Testis (tissue), 3 donors: ENCODE results near the gene ANO1. TPM values are rescaled to one million over a fixed set of nuclear protein-coding genes. Genes with fewer than 3 reads are reported as not detected.

ENCODE experiments used
- DNase-seq: peaks from one replicate; pipeline ENCODE4 v3.0.0-alpha.2; 2019
- H3K27ac ChIP-seq, 2 donors: fragments of 200-600 bp; sonication (generic); one replicate each; pipeline ENCODE4 v1.5.1; 2019
- H3K27me3 ChIP-seq: fragments of 200-600 bp; sonication (generic); one replicate; pipeline ENCODE4 v1.5.1; 2019
- H3K36me3 ChIP-seq: fragments of 200-600 bp; sonication (generic); one replicate; pipeline ENCODE4 v1.5.1; 2017; ENCODE audit warnings: low read depth; ENCODE audit errors: missing control alignments
- H3K4me1 ChIP-seq: fragments of 200-600 bp; sonication (generic); one replicate; pipeline ENCODE4 v1.5.1; 2019
- H3K4me3 ChIP-seq, 2 donors: fragments of 200-600 bp; sonication (generic); one replicate each; pipeline ENCODE4 v1.5.1; 2017 to 2019
- H3K9me3 ChIP-seq: fragments of 200-600 bp; sonication (generic); one replicate; pipeline ENCODE4 v1.5.1; 2017
- POLR2A ChIP-seq: fragments of 450-650 bp; IDR thresholded peaks from one replicate; pipeline ENCODE4 v1.6.1; 2017; ENCODE audit warnings: antibody characterized with exemption, mild to moderate bottlenecking, moderate library complexity
- WGBS, 2 donors: methylation state at CpG; one replicate each; pipeline ENCODE4 v1.1.5; 2018; 5-methylcytosine and 5-hydroxymethylcytosine counted together
- intact Hi-C: fragments of 100-400 bp; cut with DNase I; formaldehyde crosslinking; loops from one replicate; pipeline ENCODE4 v1.15.1; 2023; ENCODE audit warnings: low total_unique reads
- polyA plus RNA-seq: library from polyadenylated mRNA; stranded (reverse); fragments of 350-450 nt; fragmentation: Illumina TruSeq; extraction: RNeasy Lipid Tissue Mini Kit (QIAGEN cat#74804); gene quantifications from one replicate; pipeline ENCODE4 v1.2.3, GENCODE V29; 2014; ENCODE audit warnings: low read depth, low replicate concordance; ENCODE audit not compliant: insufficient read depth
- total RNA-seq, 2 donors: library from RNA; depleted of rRNA; stranded (reverse); fragments of >200 nt; gene quantifications; one replicate each; pipeline ENCODE4 v1.2.3, GENCODE V29; 2016
- TF ChIP-seq, protein P1 (sequence below), 3 experiments: fragments of 450-650 bp in 2 of 3; fragments of 200-600 bp in 1 of 3; sonication (generic) in 1 of 3; IDR thresholded peaks; one replicate each; pipeline ENCODE4 v1.5.1; 2016 to 2019; ENCODE audit warnings: antibody characterized with exemption in 3 of 3, mild to moderate bottlenecking in 2 of 3, moderate library complexity in 1 of 3

Gene ANO1
- total and polyA plus RNA-seq, 3 donors from 2014 or later, result 10.3 to 42.7 (median 25.4) TPM

DNA sequence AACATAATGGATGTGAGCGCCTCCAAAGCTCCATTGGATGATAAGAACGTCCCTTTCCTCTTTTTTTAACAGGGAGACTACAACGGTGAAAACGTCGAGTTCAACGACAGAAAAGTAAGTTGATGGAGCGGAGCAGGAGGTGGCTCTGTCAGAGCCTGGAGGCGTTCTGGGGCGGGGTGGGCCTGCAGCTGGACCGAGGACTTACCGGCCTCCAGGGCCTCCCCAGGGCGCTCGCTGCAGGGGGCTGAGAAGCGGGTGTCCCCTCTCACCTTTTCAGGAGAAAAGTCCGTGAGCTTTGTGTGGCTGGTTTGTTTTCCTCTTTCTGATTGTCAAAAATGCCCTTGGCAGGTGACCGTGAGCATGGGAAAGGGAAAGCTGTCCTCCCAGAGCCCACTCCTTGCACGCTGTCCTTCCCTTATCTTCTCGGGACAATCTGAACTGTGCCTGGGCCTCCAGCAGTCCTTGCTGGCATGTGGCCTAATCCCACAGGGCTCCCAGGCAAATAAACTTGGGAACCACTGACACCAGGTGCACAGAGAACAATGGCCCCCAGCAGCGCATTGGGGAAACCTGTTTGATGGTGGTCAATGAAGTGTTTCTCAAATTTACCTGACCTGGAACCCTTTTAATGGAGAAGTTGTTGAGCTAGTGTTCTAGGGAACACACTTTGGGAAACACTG, 38.4 kb downstream of the ANO1 start:
- DNase-seq, result no peak
- TF ChIP-seq, protein P1, sequence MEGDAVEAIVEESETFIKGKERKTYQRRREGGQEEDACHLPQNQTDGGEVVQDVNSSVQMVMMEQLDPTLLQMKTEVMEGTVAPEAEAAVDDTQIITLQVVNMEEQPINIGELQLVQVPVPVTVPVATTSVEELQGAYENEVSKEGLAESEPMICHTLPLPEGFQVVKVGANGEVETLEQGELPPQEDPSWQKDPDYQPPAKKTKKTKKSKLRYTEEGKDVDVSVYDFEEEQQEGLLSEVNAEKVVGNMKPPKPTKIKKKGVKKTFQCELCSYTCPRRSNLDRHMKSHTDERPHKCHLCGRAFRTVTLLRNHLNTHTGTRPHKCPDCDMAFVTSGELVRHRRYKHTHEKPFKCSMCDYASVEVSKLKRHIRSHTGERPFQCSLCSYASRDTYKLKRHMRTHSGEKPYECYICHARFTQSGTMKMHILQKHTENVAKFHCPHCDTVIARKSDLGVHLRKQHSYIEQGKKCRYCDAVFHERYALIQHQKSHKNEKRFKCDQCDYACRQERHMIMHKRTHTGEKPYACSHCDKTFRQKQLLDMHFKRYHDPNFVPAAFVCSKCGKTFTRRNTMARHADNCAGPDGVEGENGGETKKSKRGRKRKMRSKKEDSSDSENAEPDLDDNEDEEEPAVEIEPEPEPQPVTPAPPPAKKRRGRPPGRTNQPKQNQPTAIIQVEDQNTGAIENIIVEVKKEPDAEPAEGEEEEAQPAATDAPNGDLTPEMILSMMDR (IDR thresholded peaks at IDR 0.05), result no peak
- intact Hi-C loops, result no loop called here

DNA sequence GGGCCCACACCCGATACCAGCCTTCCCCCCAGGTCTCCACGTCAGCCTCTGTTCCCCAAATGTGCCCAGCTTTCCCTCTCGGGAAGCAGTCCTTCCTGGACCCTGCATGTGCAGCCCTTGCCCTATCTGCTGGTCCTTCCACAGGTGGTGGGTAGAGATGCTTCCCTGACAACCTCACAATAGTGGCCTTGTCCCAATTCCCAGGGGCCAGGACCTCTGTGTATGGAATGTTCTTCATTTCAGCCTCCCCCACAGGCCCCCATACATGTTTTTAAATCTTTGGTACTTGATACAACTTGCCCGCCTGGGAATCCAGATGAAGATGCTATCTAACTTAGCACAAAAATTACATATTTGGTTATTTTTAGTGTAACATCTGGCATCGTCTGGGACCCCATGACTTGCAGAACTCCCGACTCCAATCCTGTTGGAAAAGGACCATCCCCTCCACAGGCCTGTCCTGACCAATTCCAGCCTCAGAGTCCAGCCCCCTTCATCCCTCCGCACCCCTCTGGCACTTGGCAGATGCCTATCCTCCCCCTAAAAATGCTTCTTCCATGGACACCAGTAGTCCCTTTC, 39.5 kb downstream of the ANO1 start:
- TF ChIP-seq POLR2A, result no peak
- TF ChIP-seq, protein P1 (IDR thresholded peaks at IDR 0.05), result no peak
- WGBS, 2 donors, result 55 to 68% methylated on average over 7 of the region's 7 CpGs

More for the DNA sequence above, 38.4 kb downstream of the ANO1 start:
- Histone ChIP-seq H3K27ac (no peak overlapping the region), H3K4me3 (no peak overlapping the region), H3K27me3 (no peaks in the 10 kb centered on the region), H3K4me1 (peaks cover 9% of the 10 kb centered on the region), H3K36me3 (no peaks in the 10 kb centered on the region), H3K9me3 (no peaks in the 10 kb centered on the region)
- WGBS, 2 donors, result 84 to 89% methylated on average over 18 to 19 of the region's 19 CpGs

DNA sequence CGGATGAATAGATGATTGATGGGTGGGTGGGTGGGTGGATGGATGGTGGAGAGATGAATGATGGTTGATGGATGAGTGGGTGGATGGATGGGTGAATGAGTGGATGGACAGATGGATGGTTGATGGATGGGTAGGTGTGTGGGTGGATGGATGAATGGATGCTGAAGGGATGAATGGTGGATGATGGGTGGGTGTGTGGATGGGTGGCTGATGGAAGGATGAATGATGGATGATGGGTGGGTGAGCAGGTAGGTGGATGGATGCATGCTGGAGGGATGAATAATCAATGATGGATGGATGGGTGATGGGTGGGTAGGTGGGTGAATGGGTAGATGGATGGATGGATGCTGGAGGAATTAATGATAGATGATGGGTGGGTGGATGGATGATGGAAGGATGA, 40.5 kb downstream of the ANO1 start:
- 83 to 97% methylated on average over 1 of the region's 1 CpG for WGBS, 2 donors
- intact Hi-C loops, result no loop called here
- Histone ChIP-seq H3K27me3 (no peaks in the 10 kb centered on the region), H3K4me1 (peaks cover 5% of the 10 kb centered on the region), H3K27ac (no peak overlapping the region), H3K4me3 (no peak overlapping the region), H3K9me3 (no peaks in the 10 kb centered on the region), H3K36me3 (no peaks in the 10 kb centered on the region)
- no peak for DNase-seq
- no peak for TF ChIP-seq POLR2A
- TF ChIP-seq, protein P1 (IDR thresholded peaks at IDR 0.05), result no peak

More for the DNA sequence above, 39.5 kb downstream of the ANO1 start:
- intact Hi-C loops, result no loop called here
- no peak for DNase-seq
- Histone ChIP-seq H3K9me3 (no peaks in the 10 kb centered on the region), H3K4me1 (peaks cover 5% of the 10 kb centered on the region), H3K4me3 (no peak overlapping the region), H3K27me3 (no peaks in the 10 kb centered on the region), H3K36me3 (no peaks in the 10 kb centered on the region), H3K27ac (no peak overlapping the region)

DNA sequence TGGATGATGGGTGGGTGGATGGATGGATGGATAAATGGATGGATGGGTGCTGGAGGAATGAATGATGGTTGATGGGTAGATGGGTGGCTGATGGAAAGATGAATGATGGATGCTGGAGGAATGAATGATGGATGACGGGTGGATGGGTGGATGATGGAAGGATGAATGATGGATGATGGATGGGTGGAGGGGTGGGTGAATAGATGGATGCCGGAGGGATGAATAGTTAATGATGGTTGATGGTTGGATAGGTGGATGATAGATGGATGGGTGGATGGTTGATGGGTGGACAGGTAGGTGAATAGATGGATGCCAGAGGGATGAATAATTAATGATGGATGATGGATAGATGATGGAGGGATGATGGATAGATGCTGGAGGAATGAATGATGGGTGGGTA, 41.4 kb downstream of the ANO1 start:
- H3K4me1 ChIP-seq, result peaks cover 5% of the 10 kb centered on the region
- no peaks in the 10 kb centered on the region for H3K9me3 ChIP-seq
- WGBS, 2 donors, result 96 to 97% methylated on average over 2 of the region's 2 CpGs
- no peaks in the 10 kb centered on the region for H3K36me3 ChIP-seq
- intact Hi-C loops, result no loop called here
- DNase-seq, result no peak
- H3K27me3 ChIP-seq, result no peaks in the 10 kb centered on the region
- H3K27ac ChIP-seq, result no peak overlapping the region
- H3K4me3 ChIP-seq, result no peak overlapping the region
- no peak for TF ChIP-seq POLR2A
- TF ChIP-seq, protein P1 (IDR thresholded peaks at IDR 0.05), result no peak

DNA sequence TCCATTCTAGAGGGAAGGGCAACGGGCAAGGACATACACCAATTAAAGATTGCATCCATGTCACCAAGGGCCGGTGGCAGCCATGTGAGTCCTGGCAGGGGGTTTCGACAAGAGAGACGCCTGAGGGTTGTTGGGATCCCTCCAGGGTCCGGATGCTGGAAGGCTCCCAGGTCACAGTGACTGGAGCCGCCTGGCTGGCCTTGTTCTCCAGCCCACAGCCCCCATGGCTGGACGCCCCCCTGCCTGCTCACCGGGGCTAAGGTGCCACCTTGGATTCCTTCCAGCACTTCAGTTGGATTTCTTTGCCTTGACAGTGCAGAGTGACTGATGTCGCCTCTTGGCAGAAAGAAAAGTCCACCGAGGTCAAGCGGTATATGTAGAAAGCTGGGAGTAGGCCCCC, 42.6 kb downstream of the ANO1 start:
- WGBS, 2 donors, result 71 to 75% methylated on average over 9 to 11 of the region's 11 CpGs
- no peaks in the 10 kb centered on the region for H3K36me3 ChIP-seq
- H3K4me3 ChIP-seq, result no peak overlapping the region
- intact Hi-C loops, result no loop called here
- peaks cover 5% of the 10 kb centered on the region for H3K4me1 ChIP-seq
- no peak for DNase-seq
- H3K27ac ChIP-seq, result no peak overlapping the region
- H3K9me3 ChIP-seq, result no peaks in the 10 kb centered on the region
- no peaks in the 10 kb centered on the region for H3K27me3 ChIP-seq
- TF ChIP-seq, protein P1 (IDR thresholded peaks at IDR 0.05), result no peak
- TF ChIP-seq POLR2A, result no peak
